HepG2 (cell line): ENCODE data around the gene PARP2. TPM values are rescaled to one million over a fixed set of nuclear protein-coding genes. Genes with fewer than 3 reads are reported as not detected.

Experiments used
- CEBPG ChIP-seq: IDR thresholded peaks from 2 replicates; pipeline ENCODE4 v1.6.1; 2016
- ETV5 ChIP-seq: IDR thresholded peaks from 2 replicates; pipeline ENCODE4 v1.6.1; 2018; ENCODE audit warnings: missing biosample characterization, missing genetic modification reagents, inconsistent platforms, borderline replicate concordance
- NKX3-1 ChIP-seq: sonication (generic); formaldehyde crosslinking; IDR thresholded peaks from 2 replicates; pipeline ENCODE4 v1.5.0; 2020; ENCODE audit warnings: missing genetic modification reagents
- NONO ChIP-seq, 2 experiments: fragments of 450-650 bp in 1 of 2; sonication (generic) in 1 of 2; formaldehyde crosslinking in 1 of 2; IDR thresholded peaks in 1 of 2; conservative IDR thresholded peaks in 1 of 2; 2 replicates each; pipeline versions ENCODE4 v1.6.1 to v1.8.0; 2017 to 2022; ENCODE audit warnings: mild to moderate bottlenecking in 1 of 2, missing genetic modification reagents in 1 of 2, moderate library complexity in 1 of 2
- PHF5A ChIP-seq: IDR thresholded peaks from one replicate; pipeline ENCODE4 v1.6.1; 2018; ENCODE audit warnings: low read depth, missing genetic modification reagents; ENCODE audit not compliant: unreplicated experiment
- POLR2AphosphoS5 ChIP-seq: IDR thresholded peaks from 2 replicates; pipeline ENCODE4 v1.6.1; 2012; ENCODE audit warnings: low read depth, low read length
- ZBTB20 ChIP-seq: sonication (generic); formaldehyde crosslinking; IDR thresholded peaks from 2 replicates; pipeline ENCODE4 v1.8.1; 2023; ENCODE audit warnings: missing genetic modification reagents, low read depth, mild to moderate bottlenecking, borderline replicate concordance
- ZFYVE20 ChIP-seq: sonication (generic); formaldehyde crosslinking; IDR thresholded peaks from 2 replicates; pipeline ENCODE4 v1.8.0; 2023; ENCODE audit warnings: low read depth, mild to moderate bottlenecking, moderate library complexity, missing genetic modification reagents, borderline replicate concordance
- ZNF225 ChIP-seq: sonication (generic); formaldehyde crosslinking; IDR thresholded peaks from 2 replicates; pipeline ENCODE4 v1.4.0; 2020; ENCODE audit warnings: mild to moderate bottlenecking, missing genetic modification reagents
- ZNF350 ChIP-seq: sonication (generic); formaldehyde crosslinking; IDR thresholded peaks from 2 replicates; pipeline ENCODE4 v1.4.0; 2020; ENCODE audit warnings: mild to moderate bottlenecking, low read depth, missing genetic modification reagents, borderline replicate concordance
- ZNF354B ChIP-seq: sonication (generic); formaldehyde crosslinking; IDR thresholded peaks from 2 replicates; pipeline ENCODE4 v1.8.0; 2022; ENCODE audit warnings: mild to moderate bottlenecking, missing genetic modification reagents
- ZNF530 ChIP-seq: sonication (generic); formaldehyde crosslinking; IDR thresholded peaks from 2 replicates; pipeline ENCODE4 v1.5.0; 2020; ENCODE audit warnings: low read depth, mild to moderate bottlenecking, missing genetic modification reagents
- ZNF740 ChIP-seq: sonication (generic); formaldehyde crosslinking; IDR thresholded peaks from 2 replicates; pipeline ENCODE4 v1.4.0; 2020; ENCODE audit warnings: missing genetic modification reagents
- polyA plus RNA-seq, 8 experiments: library from polyadenylated mRNA; depleted of rRNA in 3 of 8; stranded (reverse) in 7 of 8; unstranded in 1 of 8; fragments of >200 nt; fragmentation: Illumina TruSeq in 4 of 8; extraction: Trizol in 4 of 8; gene quantifications; 2 replicates each; pipeline versions ENCODE4 v1.2.1 to v1.2.3, GENCODE V29; 2011 to 2016; ENCODE audit warnings: low read depth in 4 of 8, missing spikeins in 1 of 8, mixed read lengths in 1 of 8; ENCODE audit not compliant: insufficient read depth in 1 of 8
- total RNA-seq, 5 experiments: library from RNA; depleted of rRNA; stranded (reverse); fragments of >200 nt; fragmentation: Illumina TruSeq; extraction: Trizol; gene quantifications; 2 replicates each; pipeline ENCODE4 v1.2.3, GENCODE V29; 2016; ENCODE audit warnings: low read depth in 1 of 5
- TF ChIP-seq, protein P1 (sequence below): sonication (generic); formaldehyde crosslinking; IDR thresholded peaks from 2 replicates; pipeline ENCODE4 v1.4.0; 2020; ENCODE audit warnings: missing genetic modification reagents
- TF ChIP-seq, protein P2 (sequence below): sonication (generic); formaldehyde crosslinking; IDR thresholded peaks from 2 replicates; pipeline ENCODE4 v1.4.0; 2020; ENCODE audit warnings: missing genetic modification reagents, borderline replicate concordance
- TF ChIP-seq, protein P3 (sequence below): IDR thresholded peaks from 2 replicates; pipeline ENCODE4 v1.6.1; 2012; ENCODE audit warnings: low read depth, low read length, improper control_type of control experiment
- TF ChIP-seq, protein P4 (sequence below): sonication (generic); formaldehyde crosslinking; IDR thresholded peaks from 2 replicates; pipeline ENCODE4 v1.8.1; 2022; ENCODE audit warnings: low read depth, mild to moderate bottlenecking, missing genetic modification reagents

The PARP2 gene
- total and polyA plus RNA-seq, 2 of the 13 experiments (the other 11 are each of a cell fraction or from before 2014, with no cell fraction given) = 37.3 to 38.4 TPM

DNA sequence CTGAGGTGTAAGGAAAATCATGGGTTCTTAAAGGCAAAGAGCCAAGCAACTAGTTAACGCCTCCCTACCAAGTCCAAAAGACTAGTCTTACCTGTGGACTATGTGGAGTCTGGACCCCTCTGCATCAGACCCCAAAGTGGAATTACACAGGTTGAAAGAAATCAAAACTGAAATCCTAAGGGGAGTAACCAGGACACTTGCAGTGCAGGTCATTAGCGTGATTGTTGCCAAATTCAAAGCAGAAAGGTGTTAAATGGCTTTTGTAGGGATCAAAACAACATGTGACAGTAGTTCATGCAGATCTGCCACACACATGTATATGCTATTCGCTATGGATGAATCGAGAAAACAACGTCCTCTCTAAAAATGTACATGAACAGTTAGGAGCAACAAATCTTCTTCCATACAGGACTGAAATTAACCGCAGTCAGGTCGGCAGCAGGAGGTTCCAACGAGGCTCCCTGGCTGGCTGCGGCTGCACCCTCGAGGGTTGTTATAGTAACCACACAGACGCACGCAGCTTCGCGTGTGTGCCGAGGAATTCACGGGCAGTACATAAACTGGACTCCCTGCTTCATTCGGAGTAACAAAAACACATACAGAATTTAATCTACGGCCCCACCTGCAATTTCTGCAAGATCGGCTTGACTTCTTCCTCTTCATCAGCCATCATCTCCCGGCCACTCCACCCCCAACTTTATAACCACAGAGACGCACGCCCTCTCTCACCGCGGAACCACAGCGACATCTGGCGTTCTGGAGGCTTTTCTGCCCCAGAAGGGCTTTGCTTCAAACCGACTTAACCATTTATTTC is 38.0 kb upstream of the PARP2 start, which contains the start of gene TTC5 (continued):
- TF ChIP-seq, protein P1, sequence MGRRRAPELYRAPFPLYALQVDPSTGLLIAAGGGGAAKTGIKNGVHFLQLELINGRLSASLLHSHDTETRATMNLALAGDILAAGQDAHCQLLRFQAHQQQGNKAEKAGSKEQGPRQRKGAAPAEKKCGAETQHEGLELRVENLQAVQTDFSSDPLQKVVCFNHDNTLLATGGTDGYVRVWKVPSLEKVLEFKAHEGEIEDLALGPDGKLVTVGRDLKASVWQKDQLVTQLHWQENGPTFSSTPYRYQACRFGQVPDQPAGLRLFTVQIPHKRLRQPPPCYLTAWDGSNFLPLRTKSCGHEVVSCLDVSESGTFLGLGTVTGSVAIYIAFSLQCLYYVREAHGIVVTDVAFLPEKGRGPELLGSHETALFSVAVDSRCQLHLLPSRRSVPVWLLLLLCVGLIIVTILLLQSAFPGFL (CRISPR knock-in tag) = no peak
- TF ChIP-seq ZBTB20 (CRISPR knock-in tag) (0 out of 2 replicates have a peak, but pooled peaks have one; percentile 47), ZNF740 (CRISPR knock-in tag) (peak; percentile 69; the same call in 1 of the 2 replicates), NONO (IDR thresholded peaks at IDR 0.05) (no peak), NONO (CRISPR knock-in tag; conservative IDR thresholded peaks at IDR 0.05) (peak; percentile 49; the same call in 1 of the 2 replicates), ZFYVE20 (CRISPR knock-in tag) (no peak), ZNF530 (CRISPR knock-in tag) (no peak), CEBPG (CRISPR knock-in tag) (no peak), NKX3-1 (CRISPR knock-in tag) (0 out of 2 replicates have a peak, but pooled peaks have one; percentile 34), POLR2AphosphoS5 (peak; percentile 82), ZNF350 (peak; percentile 81; the same call in 1 of the 2 replicates), PHF5A (CRISPR knock-in tag) (no peak), ZNF354B (no peak), ETV5 (peak; percentile 33), ZNF225 (CRISPR knock-in tag) (peak; percentile 47; the same call in 1 of the 2 replicates)
- TF ChIP-seq, protein P2, sequence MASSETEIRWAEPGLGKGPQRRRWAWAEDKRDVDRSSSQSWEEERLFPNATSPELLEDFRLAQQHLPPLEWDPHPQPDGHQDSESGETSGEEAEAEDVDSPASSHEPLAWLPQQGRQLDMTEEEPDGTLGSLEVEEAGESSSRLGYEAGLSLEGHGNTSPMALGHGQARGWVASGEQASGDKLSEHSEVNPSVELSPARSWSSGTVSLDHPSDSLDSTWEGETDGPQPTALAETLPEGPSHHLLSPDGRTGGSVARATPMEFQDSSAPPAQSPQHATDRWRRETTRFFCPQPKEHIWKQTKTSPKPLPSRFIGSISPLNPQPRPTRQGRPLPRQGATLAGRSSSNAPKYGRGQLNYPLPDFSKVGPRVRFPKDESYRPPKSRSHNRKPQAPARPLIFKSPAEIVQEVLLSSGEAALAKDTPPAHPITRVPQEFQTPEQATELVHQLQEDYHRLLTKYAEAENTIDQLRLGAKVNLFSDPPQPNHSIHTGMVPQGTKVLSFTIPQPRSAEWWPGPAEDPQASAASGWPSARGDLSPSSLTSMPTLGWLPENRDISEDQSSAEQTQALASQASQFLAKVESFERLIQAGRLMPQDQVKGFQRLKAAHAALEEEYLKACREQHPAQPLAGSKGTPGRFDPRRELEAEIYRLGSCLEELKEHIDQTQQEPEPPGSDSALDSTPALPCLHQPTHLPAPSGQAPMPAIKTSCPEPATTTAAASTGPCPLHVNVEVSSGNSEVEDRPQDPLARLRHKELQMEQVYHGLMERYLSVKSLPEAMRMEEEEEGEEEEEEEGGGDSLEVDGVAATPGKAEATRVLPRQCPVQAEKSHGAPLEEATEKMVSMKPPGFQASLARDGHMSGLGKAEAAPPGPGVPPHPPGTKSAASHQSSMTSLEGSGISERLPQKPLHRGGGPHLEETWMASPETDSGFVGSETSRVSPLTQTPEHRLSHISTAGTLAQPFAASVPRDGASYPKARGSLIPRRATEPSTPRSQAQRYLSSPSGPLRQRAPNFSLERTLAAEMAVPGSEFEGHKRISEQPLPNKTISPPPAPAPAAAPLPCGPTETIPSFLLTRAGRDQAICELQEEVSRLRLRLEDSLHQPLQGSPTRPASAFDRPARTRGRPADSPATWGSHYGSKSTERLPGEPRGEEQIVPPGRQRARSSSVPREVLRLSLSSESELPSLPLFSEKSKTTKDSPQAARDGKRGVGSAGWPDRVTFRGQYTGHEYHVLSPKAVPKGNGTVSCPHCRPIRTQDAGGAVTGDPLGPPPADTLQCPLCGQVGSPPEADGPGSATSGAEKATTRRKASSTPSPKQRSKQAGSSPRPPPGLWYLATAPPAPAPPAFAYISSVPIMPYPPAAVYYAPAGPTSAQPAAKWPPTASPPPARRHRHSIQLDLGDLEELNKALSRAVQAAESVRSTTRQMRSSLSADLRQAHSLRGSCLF (CRISPR knock-in tag) = no peak
- TF ChIP-seq, protein P3, sequence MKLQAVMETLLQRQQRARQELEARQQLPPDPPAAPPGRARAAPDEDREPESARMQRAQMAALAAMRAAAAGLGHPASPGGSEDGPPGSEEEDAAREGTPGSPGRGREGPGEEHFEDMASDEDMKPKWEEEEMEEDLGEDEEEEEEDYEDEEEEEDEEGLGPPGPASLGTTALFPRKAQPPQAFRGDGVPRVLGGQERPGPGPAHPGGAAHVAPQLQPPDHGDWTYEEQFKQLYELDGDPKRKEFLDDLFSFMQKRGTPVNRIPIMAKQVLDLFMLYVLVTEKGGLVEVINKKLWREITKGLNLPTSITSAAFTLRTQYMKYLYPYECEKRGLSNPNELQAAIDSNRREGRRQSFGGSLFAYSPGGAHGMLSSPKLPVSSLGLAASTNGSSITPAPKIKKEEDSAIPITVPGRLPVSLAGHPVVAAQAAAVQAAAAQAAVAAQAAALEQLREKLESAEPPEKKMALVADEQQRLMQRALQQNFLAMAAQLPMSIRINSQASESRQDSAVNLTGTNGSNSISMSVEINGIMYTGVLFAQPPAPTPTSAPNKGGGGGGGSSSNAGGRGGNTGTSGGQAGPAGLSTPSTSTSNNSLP = peak; percentile 66
- TF ChIP-seq, protein P4, sequence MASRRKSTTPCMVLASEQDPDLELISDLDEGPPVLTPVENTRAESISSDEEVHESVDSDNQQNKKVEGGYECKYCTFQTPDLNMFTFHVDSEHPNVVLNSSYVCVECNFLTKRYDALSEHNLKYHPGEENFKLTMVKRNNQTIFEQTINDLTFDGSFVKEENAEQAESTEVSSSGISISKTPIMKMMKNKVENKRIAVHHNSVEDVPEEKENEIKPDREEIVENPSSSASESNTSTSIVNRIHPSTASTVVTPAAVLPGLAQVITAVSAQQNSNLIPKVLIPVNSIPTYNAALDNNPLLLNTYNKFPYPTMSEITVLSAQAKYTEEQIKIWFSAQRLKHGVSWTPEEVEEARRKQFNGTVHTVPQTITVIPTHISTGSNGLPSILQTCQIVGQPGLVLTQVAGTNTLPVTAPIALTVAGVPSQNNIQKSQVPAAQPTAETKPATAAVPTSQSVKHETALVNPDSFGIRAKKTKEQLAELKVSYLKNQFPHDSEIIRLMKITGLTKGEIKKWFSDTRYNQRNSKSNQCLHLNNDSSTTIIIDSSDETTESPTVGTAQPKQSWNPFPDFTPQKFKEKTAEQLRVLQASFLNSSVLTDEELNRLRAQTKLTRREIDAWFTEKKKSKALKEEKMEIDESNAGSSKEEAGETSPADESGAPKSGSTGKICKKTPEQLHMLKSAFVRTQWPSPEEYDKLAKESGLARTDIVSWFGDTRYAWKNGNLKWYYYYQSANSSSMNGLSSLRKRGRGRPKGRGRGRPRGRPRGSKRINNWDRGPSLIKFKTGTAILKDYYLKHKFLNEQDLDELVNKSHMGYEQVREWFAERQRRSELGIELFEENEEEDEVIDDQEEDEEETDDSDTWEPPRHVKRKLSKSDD (CRISPR knock-in tag) = 0 out of 2 replicates have a peak, but pooled peaks have one; percentile 49
